ENCODE measurements around the gene MAPK6. TPM values are rescaled to one million over a fixed set of nuclear protein-coding genes. Genes with fewer than 3 reads are reported as not detected.

MAPK6 gene
- polyA plus RNA-seq, 3 donors = 8.6 to 11.0 (median 10.2) TPM

DNA sequence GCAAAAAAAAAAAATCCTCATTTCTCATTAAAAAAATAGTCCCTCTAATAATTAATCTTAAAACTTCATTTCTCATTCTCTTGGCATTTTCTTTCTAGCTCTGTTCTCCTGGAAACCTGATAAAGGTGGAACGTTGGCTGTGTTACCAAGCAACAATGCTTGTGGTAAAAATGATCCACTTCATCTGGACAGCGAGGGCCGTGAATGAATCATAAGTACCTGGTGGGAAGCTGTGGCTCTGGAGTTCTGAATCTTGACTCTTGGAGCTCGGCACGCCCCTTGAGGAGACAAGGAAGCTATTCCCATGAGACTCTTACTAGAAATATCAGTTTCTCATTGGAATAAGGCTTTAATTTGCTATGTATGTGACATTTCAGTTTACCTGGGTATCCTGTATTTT lies 61.0 kb downstream of the MAPK6 start:
- no peaks in the 10 kb centered on the region for H3K9me3 ChIP-seq (replicated peaks in 1 of 2; ENCODE audit: control insufficient read depth in 1 of 2, insufficient read depth in 1 of 2, low read length in 2 of 2)
- DNase-seq = no peak
- Mint-ChIP-seq H3K4me1 (peaks cover 40% of the 10 kb centered on the region), H3K9me3 (no peaks in the 10 kb centered on the region), H3K4me3 (no peak overlapping the region), H3K27ac (no peak overlapping the region), H3K27me3 (ENCODE audit: low read depth in 3 of 3) (peaks cover 0 to 7% (median 0%) of the 10 kb centered on the region in 3 donors), H3K36me3 (no peaks in the 10 kb centered on the region)
- H2AFZ ChIP-seq (ENCODE audit: insufficient read depth, low read depth, low read length, poor library complexity, severe bottlenecking) = no peak overlapping the region
- no peaks in the 10 kb centered on the region for H3K27me3 ChIP-seq (ENCODE audit: control insufficient read depth in 2 of 2, insufficient read depth in 2 of 2, low read length in 2 of 2)
- H3K27ac ChIP-seq (ENCODE audit: low read depth in 1 of 2, low read length in 2 of 2) = no peak overlapping the region
- peaks cover 20 to 27% of the 10 kb centered on the region in 2 donors for H3K4me1 ChIP-seq (ENCODE audit: control insufficient read depth in 1 of 2, insufficient read depth in 2 of 2, low read length in 2 of 2)
- no peak overlapping the region for H3K9ac ChIP-seq (ENCODE audit: insufficient read depth, low read length, poor library complexity, severe bottlenecking)
- no CpG with 5 or more reads among the region's 5 CpGs for WGBS (ENCODE audit: insufficient coverage)
- H3K79me2 ChIP-seq (ENCODE audit: insufficient read depth, low read length) = no peaks in the 10 kb centered on the region
- intact Hi-C loops (cut with micrococcal nuclease) = loop anchor here (2.0 to 10.0 kb wide), 2 partner anchors 55 to 57 kb away; no protein-coding TSS in a partner anchor
- H3K4me2 ChIP-seq (replicated peaks; ENCODE audit: extremely low read depth, low read length, poor library complexity, severe bottlenecking) = no peak overlapping the region
- H3K36me3 ChIP-seq (replicated peaks in 1 of 2; ENCODE audit: control insufficient read depth in 1 of 2, insufficient read depth in 2 of 2, low read length in 2 of 2) = no peaks in the 10 kb centered on the region
- TF ChIP-seq, protein P1, sequence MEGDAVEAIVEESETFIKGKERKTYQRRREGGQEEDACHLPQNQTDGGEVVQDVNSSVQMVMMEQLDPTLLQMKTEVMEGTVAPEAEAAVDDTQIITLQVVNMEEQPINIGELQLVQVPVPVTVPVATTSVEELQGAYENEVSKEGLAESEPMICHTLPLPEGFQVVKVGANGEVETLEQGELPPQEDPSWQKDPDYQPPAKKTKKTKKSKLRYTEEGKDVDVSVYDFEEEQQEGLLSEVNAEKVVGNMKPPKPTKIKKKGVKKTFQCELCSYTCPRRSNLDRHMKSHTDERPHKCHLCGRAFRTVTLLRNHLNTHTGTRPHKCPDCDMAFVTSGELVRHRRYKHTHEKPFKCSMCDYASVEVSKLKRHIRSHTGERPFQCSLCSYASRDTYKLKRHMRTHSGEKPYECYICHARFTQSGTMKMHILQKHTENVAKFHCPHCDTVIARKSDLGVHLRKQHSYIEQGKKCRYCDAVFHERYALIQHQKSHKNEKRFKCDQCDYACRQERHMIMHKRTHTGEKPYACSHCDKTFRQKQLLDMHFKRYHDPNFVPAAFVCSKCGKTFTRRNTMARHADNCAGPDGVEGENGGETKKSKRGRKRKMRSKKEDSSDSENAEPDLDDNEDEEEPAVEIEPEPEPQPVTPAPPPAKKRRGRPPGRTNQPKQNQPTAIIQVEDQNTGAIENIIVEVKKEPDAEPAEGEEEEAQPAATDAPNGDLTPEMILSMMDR (IDR thresholded peaks at IDR 0.05) = no peak
- no peak overlapping the region for H3K4me3 ChIP-seq (replicated peaks in 1 of 3; ENCODE audit: low read depth in 2 of 3, low read length in 3 of 3)
- no peaks in the 10 kb centered on the region for H4K20me1 ChIP-seq (ENCODE audit: insufficient read depth, low read length)

DNA sequence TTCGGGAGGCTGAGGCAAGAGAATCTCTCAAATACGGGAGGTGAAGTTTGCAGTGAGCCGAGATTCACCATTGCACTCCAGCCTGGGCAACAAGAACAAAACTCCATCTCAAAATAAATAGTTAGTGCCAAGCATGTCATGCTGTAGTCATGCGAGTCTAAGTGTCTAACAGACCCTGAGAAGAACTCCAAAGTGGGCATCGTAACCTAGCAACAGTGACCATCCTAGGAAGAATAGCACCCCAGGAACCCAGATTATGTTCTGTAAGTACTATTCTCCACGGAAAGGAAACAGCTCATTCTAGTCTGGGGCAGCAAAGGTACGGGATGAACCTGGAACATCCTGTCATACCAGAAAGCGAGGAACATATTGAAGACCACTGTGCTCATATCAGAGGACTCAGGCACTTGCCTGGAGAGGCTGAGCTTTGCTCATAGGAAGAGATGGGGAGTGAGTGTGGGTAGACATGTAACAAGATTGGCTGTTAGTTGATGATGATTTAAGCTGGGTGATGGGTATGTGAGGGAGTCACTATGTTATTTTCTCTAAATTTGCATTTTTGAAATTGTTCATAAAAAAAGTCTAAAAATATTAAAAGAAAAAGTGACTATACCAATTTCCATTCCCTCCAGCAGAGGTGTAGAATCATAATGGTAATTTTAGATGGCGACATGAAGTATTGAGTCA lies 61.8 kb downstream of the MAPK6 start:
- intact Hi-C loops (cut with micrococcal nuclease) = loop anchor here (2.0 to 10.0 kb wide), 2 partner anchors 54 to 56 kb away; no protein-coding TSS in a partner anchor

More for the DNA sequence above, 61.8 kb downstream of the MAPK6 start:
- no peaks in the 10 kb centered on the region for H3K79me2 ChIP-seq (ENCODE audit: insufficient read depth, low read length)
- H2AFZ ChIP-seq (ENCODE audit: insufficient read depth, low read depth, low read length, poor library complexity, severe bottlenecking) = no peak overlapping the region
- TF ChIP-seq, protein P1 (IDR thresholded peaks at IDR 0.05) = no peak
- H3K9me3 Mint-ChIP-seq = no peaks in the 10 kb centered on the region
- no peak overlapping the region for H3K27ac ChIP-seq (ENCODE audit: low read depth in 1 of 2, low read length in 2 of 2)
- H3K4me2 ChIP-seq (replicated peaks; ENCODE audit: extremely low read depth, low read length, poor library complexity, severe bottlenecking) = no peak overlapping the region
- no peaks in the 10 kb centered on the region for H3K36me3 ChIP-seq (replicated peaks in 1 of 2; ENCODE audit: control insufficient read depth in 1 of 2, insufficient read depth in 2 of 2, low read length in 2 of 2)
- H3K27me3 Mint-ChIP-seq (ENCODE audit: low read depth in 3 of 3) = peaks cover 0 to 7% (median 0%) of the 10 kb centered on the region in 3 donors
- no peak for DNase-seq
- H3K4me3 ChIP-seq (replicated peaks in 1 of 3; ENCODE audit: low read depth in 2 of 3, low read length in 3 of 3) = no peak overlapping the region
- H3K27me3 ChIP-seq (ENCODE audit: control insufficient read depth in 2 of 2, insufficient read depth in 2 of 2, low read length in 2 of 2) = no peaks in the 10 kb centered on the region
- no peaks in the 10 kb centered on the region for H4K20me1 ChIP-seq (ENCODE audit: insufficient read depth, low read length)
- H3K9ac ChIP-seq (ENCODE audit: insufficient read depth, low read length, poor library complexity, severe bottlenecking) = no peak overlapping the region
- H3K36me3 Mint-ChIP-seq = no peaks in the 10 kb centered on the region
- H3K4me1 Mint-ChIP-seq = peaks cover 43% of the 10 kb centered on the region
- H3K9me3 ChIP-seq (replicated peaks in 1 of 2; ENCODE audit: control insufficient read depth in 1 of 2, insufficient read depth in 1 of 2, low read length in 2 of 2) = no peaks in the 10 kb centered on the region
- H3K4me1 ChIP-seq (ENCODE audit: control insufficient read depth in 1 of 2, insufficient read depth in 2 of 2, low read length in 2 of 2) = peaks cover 24 to 32% of the 10 kb centered on the region in 2 donors
- H3K4me3 Mint-ChIP-seq = no peak overlapping the region
- H3K27ac Mint-ChIP-seq = no peak overlapping the region
- WGBS (ENCODE audit: insufficient coverage) = 90% methylated on average over 6 of the region's 9 CpGs

All from CD14-positive monocyte (primary cell).